Neural cell (in vitro differentiated cells): Measurements from ENCODE around the gene PKNOX2. TPM values are rescaled to one million over a fixed set of nuclear protein-coding genes. Genes with fewer than 3 reads are reported as not detected.

Source experiments
- H2AFZ ChIP-seq: fragments of 200-600, 300-800 bp; sonication (generic), shearing (Covaris generic); 2 replicates; pipeline ENCODE4 v1.6.0; 2014; ENCODE audit warnings: low read depth, mild to moderate bottlenecking, antibody characterized with exemption, low read length, moderate library complexity
- H3F3A ChIP-seq: fragments of 200-600 bp; shearing (Covaris generic); 2 replicates; pipeline ENCODE4 v1.6.1; 2016; ENCODE audit warnings: mild to moderate bottlenecking, moderate library complexity, mixed read lengths, antibody characterized with exemption, low read length; ENCODE audit not compliant: insufficient read depth, poor library complexity, severe bottlenecking
- H3K27ac ChIP-seq: fragments of 200-600, 300-800 bp; sonication (generic), shearing (Covaris generic); 2 replicates; pipeline ENCODE4 v1.5.1; 2014; ENCODE audit warnings: mild to moderate bottlenecking, low read length, moderate library complexity
- H3K27me3 ChIP-seq: fragments of 300-800, 200-600 bp; sonication (generic), shearing (Covaris generic); 2 replicates; pipeline ENCODE4 v1.6.0; 2014; ENCODE audit warnings: mild to moderate bottlenecking, low read depth, low read length, moderate library complexity; ENCODE audit not compliant: insufficient read depth
- H3K36me3 ChIP-seq: fragments of 300-800, 200-600 bp; sonication (generic), shearing (Covaris generic); 2 replicates; pipeline ENCODE4 v1.5.1; 2014; ENCODE audit warnings: mild to moderate bottlenecking, antibody characterized with exemption, low read length, moderate library complexity; ENCODE audit not compliant: insufficient read depth
- H3K4me2 ChIP-seq: fragments of 300-800, 200-600 bp; sonication (generic), shearing (Covaris generic); 2 replicates; pipeline ENCODE4 v1.6.0; 2014; ENCODE audit warnings: mild to moderate bottlenecking, low read length
- H3K4me3 ChIP-seq: fragments of 300-800, 200-600 bp; sonication (generic), shearing (Covaris generic); 2 replicates; pipeline ENCODE4 v1.5.1; 2014; ENCODE audit warnings: mild to moderate bottlenecking, low read length, moderate library complexity
- H3K79me2 ChIP-seq: fragments of 200-600 bp; shearing (Covaris generic); replicated peaks from 2 replicates; pipeline ENCODE4 v1.6.0; 2014; ENCODE audit warnings: mild to moderate bottlenecking, low read length, moderate library complexity; ENCODE audit not compliant: insufficient read depth
- H3K9ac ChIP-seq: fragments of 300-800, 200-600 bp; sonication (generic), shearing (Covaris generic); 2 replicates; pipeline ENCODE4 v1.6.1; 2016; ENCODE audit warnings: mild to moderate bottlenecking, low read length, mixed read lengths
- H3K9me2 ChIP-seq: fragments of 200-600 bp; shearing (Covaris generic); 2 replicates; pipeline ENCODE4 v1.6.1; 2016; ENCODE audit warnings: mild to moderate bottlenecking, low read length, mixed read lengths; ENCODE audit not compliant: insufficient read depth
- H3K9me3 ChIP-seq: fragments of 200-600, 300-800 bp; sonication (generic), shearing (Covaris generic); 2 replicates; pipeline ENCODE4 v1.6.1; 2016; ENCODE audit warnings: mild to moderate bottlenecking, mixed run types, low read length, moderate library complexity, mixed read lengths
- H4K20me1 ChIP-seq: fragments of 200-600 bp; shearing (Covaris generic); 2 replicates; pipeline ENCODE4 v1.6.1; 2016; ENCODE audit warnings: mild to moderate bottlenecking, mixed run types; ENCODE audit not compliant: insufficient read depth
- EP300 ChIP-seq: fragments of 450-650 bp; conservative IDR thresholded peaks from 2 replicates; pipeline ENCODE4 v1.6.1; 2014; ENCODE audit warnings: antibody characterized with exemption, mild to moderate bottlenecking, moderate library complexity; ENCODE audit not compliant: poor library complexity, severe bottlenecking
- EZH2 ChIP-seq: fragments of 200-600, 300-800 bp; shearing (Covaris generic), sonication (generic); IDR thresholded peaks from 2 replicates; pipeline ENCODE4 v1.6.1; 2014; ENCODE audit warnings: antibody characterized with exemption, low read length, borderline replicate concordance, mild to moderate bottlenecking; ENCODE audit not compliant: insufficient read depth, poor library complexity, severe bottlenecking
- MXI1 ChIP-seq: fragments of 450-650 bp; conservative IDR thresholded peaks from 2 replicates; pipeline ENCODE4 v1.6.1; 2014; ENCODE audit warnings: antibody characterized with exemption, mild to moderate bottlenecking; ENCODE audit not compliant: poor library complexity, severe bottlenecking
- POLR2AphosphoS5 ChIP-seq: IDR thresholded peaks from 2 replicates; pipeline ENCODE4 v1.6.1; 2012
- RAD21 ChIP-seq: fragments of 450-650 bp; conservative IDR thresholded peaks from 2 replicates; pipeline ENCODE4 v1.6.1; 2014; ENCODE audit warnings: antibody characterized with exemption, mild to moderate bottlenecking, moderate library complexity
- SMC3 ChIP-seq: fragments of 450-650 bp; conservative IDR thresholded peaks from 2 replicates; pipeline ENCODE4 v1.6.1; 2014; ENCODE audit warnings: antibody characterized with exemption, mild to moderate bottlenecking, moderate library complexity; ENCODE audit not compliant: poor library complexity
- TAF1 ChIP-seq: IDR thresholded peaks from 2 replicates; pipeline ENCODE4 v1.6.1; 2012; ENCODE audit warnings: low read depth
- polyA plus RNA-seq: library from polyadenylated mRNA; depleted of rRNA; stranded (reverse); fragments of >200 nt; gene quantifications from 2 replicates; pipeline ENCODE4 v1.2.3, GENCODE V29; 2014
- TF ChIP-seq, protein P1 (sequence below): IDR thresholded peaks from 2 replicates; pipeline ENCODE4 v1.6.1; 2012; ENCODE audit warnings: borderline replicate concordance
- TF ChIP-seq, protein P2 (sequence below): fragments of 450-650 bp; IDR thresholded peaks from 2 replicates; pipeline ENCODE4 v1.5.1; 2014; ENCODE audit warnings: antibody characterized with exemption, mild to moderate bottlenecking, moderate library complexity; ENCODE audit not compliant: poor library complexity, severe bottlenecking

PKNOX2 gene
- polyA plus RNA-seq, 1 donor from 2014 or later, result 0.99 TPM

DNA sequence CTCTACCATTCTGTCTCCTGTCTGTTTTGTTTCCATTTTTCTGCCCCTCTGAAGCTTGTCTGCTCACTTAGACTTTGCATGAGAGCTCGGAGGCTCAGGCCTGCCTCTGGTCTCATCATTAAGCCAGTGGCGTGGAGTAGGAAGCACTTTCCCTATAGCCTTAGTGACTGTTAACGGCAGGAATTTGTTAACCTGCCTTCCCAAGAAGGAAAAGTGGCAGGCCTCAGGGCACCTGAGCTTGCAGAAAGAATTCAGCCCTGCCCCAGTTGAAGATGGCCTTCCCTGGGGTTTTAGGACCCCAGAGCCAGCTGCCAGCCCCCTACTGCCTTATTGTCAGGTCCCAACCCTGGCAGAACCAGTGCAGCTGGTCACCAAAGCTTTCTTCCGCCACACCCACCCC lies 93.2 kb downstream of the PKNOX2 start:
- TF ChIP-seq TAF1 (no peak), EZH2 (no peak), EP300 (no peak), SMC3 (no peak), MXI1 (no peak), RAD21 (no peak), POLR2AphosphoS5 (no peak)
- TF ChIP-seq, protein P1, sequence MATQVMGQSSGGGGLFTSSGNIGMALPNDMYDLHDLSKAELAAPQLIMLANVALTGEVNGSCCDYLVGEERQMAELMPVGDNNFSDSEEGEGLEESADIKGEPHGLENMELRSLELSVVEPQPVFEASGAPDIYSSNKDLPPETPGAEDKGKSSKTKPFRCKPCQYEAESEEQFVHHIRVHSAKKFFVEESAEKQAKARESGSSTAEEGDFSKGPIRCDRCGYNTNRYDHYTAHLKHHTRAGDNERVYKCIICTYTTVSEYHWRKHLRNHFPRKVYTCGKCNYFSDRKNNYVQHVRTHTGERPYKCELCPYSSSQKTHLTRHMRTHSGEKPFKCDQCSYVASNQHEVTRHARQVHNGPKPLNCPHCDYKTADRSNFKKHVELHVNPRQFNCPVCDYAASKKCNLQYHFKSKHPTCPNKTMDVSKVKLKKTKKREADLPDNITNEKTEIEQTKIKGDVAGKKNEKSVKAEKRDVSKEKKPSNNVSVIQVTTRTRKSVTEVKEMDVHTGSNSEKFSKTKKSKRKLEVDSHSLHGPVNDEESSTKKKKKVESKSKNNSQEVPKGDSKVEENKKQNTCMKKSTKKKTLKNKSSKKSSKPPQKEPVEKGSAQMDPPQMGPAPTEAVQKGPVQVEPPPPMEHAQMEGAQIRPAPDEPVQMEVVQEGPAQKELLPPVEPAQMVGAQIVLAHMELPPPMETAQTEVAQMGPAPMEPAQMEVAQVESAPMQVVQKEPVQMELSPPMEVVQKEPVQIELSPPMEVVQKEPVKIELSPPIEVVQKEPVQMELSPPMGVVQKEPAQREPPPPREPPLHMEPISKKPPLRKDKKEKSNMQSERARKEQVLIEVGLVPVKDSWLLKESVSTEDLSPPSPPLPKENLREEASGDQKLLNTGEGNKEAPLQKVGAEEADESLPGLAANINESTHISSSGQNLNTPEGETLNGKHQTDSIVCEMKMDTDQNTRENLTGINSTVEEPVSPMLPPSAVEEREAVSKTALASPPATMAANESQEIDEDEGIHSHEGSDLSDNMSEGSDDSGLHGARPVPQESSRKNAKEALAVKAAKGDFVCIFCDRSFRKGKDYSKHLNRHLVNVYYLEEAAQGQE, result no peak
- TF ChIP-seq, protein P2, sequence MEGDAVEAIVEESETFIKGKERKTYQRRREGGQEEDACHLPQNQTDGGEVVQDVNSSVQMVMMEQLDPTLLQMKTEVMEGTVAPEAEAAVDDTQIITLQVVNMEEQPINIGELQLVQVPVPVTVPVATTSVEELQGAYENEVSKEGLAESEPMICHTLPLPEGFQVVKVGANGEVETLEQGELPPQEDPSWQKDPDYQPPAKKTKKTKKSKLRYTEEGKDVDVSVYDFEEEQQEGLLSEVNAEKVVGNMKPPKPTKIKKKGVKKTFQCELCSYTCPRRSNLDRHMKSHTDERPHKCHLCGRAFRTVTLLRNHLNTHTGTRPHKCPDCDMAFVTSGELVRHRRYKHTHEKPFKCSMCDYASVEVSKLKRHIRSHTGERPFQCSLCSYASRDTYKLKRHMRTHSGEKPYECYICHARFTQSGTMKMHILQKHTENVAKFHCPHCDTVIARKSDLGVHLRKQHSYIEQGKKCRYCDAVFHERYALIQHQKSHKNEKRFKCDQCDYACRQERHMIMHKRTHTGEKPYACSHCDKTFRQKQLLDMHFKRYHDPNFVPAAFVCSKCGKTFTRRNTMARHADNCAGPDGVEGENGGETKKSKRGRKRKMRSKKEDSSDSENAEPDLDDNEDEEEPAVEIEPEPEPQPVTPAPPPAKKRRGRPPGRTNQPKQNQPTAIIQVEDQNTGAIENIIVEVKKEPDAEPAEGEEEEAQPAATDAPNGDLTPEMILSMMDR, result no peak
- Histone ChIP-seq H3K4me3 (no peak overlapping the region), H3K36me3 (no peaks in the 10 kb centered on the region), H4K20me1 (no peaks in the 10 kb centered on the region), H3K9ac (no peak overlapping the region), H3K79me2 (no peaks in the 10 kb centered on the region), H3K9me2 (no peaks in the 10 kb centered on the region), H3K27ac (no peak overlapping the region), H2AFZ (no peak overlapping the region), H3K4me2 (no peak overlapping the region), H3K27me3 (no peaks in the 10 kb centered on the region), H3K9me3 (no peaks in the 10 kb centered on the region), H3F3A (no peaks in the 10 kb centered on the region)

DNA sequence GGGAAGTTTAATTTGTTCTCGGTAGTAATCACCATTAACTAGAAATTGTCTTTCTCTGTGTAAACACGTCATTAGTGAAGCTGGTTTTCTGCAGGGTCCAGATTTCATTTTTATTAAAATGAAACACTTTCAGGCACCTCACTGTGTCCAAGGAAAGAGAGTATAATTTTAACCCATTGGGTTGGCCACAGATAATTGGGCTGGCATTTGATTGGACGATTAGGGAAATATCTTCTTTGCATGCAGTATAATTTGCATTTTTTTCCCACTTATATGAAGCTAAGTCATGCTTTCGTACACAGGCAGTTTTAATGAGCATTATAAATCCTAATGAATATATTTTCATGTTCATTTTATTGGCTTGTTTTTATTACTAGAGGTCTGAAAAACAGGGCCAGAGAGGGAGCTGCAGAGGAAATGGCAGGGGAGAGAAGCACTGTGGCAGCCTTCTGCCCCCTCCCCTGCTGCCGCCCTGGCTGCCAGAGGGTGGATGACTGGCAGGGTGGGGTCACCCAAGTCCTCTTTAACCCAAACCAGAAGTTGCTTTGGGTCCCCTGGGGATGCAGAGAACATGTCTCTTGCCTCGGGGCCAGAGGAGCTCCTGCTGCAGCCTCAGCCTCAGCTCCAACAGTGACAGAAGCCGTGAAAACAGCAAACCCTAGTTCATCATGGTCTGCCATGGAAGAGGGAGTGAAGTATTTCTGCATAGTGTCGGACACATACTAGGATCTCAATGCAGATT lies 93.9 kb downstream of the PKNOX2 start:
- no peaks in the 10 kb centered on the region for H3K9me3 ChIP-seq
- no peak overlapping the region for H3K4me2 ChIP-seq
- H3K36me3 ChIP-seq, result no peaks in the 10 kb centered on the region
- H2AFZ ChIP-seq, result no peak overlapping the region
- H3K79me2 ChIP-seq, result no peaks in the 10 kb centered on the region
- H3K4me3 ChIP-seq, result no peak overlapping the region
- H3K27me3 ChIP-seq, result no peaks in the 10 kb centered on the region
- H3K27ac ChIP-seq, result no peak overlapping the region
- no peak overlapping the region for H3K9ac ChIP-seq
- no peaks in the 10 kb centered on the region for H4K20me1 ChIP-seq
- no peaks in the 10 kb centered on the region for H3K9me2 ChIP-seq
- no peak for TF ChIP-seq MXI1
- no peak for TF ChIP-seq EZH2
- TF ChIP-seq POLR2AphosphoS5, result no peak
- no peak for TF ChIP-seq RAD21
- no peak for TF ChIP-seq TAF1
- H3F3A ChIP-seq, result no peaks in the 10 kb centered on the region
